Pulmonary artery endothelial cell (primary cell): ENCODE results near the gene SCYGR3. TPM values are rescaled to one million over a fixed set of nuclear protein-coding genes. Genes with fewer than 3 reads are reported as not detected.

ENCODE experiments used
- DNase-seq: peaks from one replicate; pipeline ENCODE4 v3.0.0-alpha.2; 2011; ENCODE audit warnings: low read depth, low spot score
- total RNA-seq: library from RNA; depleted of rRNA; stranded (reverse); fragments of >200 nt; gene quantifications from 2 replicates; pipeline ENCODE4 v1.2.3, GENCODE V29; 2014

SCYGR3 gene
- total RNA-seq, 1 donor from 2014 or later, result not detected

DNA sequence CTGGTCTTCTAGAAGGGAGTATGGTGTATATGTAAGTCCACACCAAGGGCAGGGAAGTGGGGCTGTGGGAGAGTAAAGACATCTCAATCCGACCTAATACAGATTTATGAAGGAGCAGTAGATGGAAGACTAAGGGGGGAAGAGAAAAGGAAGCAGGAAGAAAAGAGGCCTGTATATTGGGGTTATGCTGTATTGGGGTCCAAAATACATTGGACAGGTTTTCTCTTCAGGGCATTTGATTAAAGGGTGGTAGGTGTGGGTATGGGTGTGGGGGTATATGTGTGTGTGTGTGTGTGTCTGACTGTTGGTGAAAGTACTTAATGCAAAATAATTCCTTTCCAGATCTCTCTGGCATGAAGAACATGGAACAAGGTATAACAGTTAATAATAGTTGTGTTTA, 49.6 kb downstream of the SCYGR3 start:
- DNase-seq, result no peak

Other genes starting within 250 kb of the SCYGR3 start
- gene TM4SF20, start 235.5 kb downstream of the SCYGR3 start, total RNA-seq, result not detected in 2 replicates
- not detected in 2 replicates for gene SCYGR1, start 226.9 kb downstream of the SCYGR3 start, total RNA-seq
- 70.3 and 105 TPM in 2 replicates for gene AGFG1, start 142.7 kb downstream of the SCYGR3 start, total RNA-seq
- gene SCYGR2, start 15.9 kb downstream of the SCYGR3 start, total RNA-seq, result not detected in 2 replicates
- gene SCYGR4, start 2.7 kb upstream of the SCYGR3 start, total RNA-seq, result not detected in 2 replicates
- not detected in 2 replicates for gene SCYGR5, start 52.0 kb upstream of the SCYGR3 start, total RNA-seq
- gene SLC19A3, start 103.2 kb upstream of the SCYGR3 start, total RNA-seq, result 0.07 and 0.39 TPM in 2 replicates
- not detected in 2 replicates for gene SCYGR6, start 109.9 kb upstream of the SCYGR3 start, total RNA-seq
- gene SCYGR7, start 113.5 kb upstream of the SCYGR3 start, total RNA-seq, result not detected in 2 replicates
- not detected in 2 replicates for gene SCYGR8, start 131.1 kb upstream of the SCYGR3 start, total RNA-seq
- 1.1 TPM in 1 of 2 replicates, not detected in the other for gene CCL20, start 199.0 kb upstream of the SCYGR3 start, total RNA-seq